ENCODE measurements around the gene KMT2D.

The KMT2D gene

GRCh38 chr12:49018261-49019119 lies 42.1 kb downstream of the KMT2D start, which contains the start of gene PRKAG1:
PRKAG1 (minus strand) TSS chr12:49018776; CDS start chr12:49018740, 36 bp downstream.
- TF ChIP-seq CTCF (IDR thresholded peaks at IDR 0.05; ENCODE audit: low read depth, low read length) = peak; percentile 53
- no peaks in the 10 kb centered on the region for H3K4me1 ChIP-seq
- peaks cover 23% of the 10 kb centered on the region for H3K36me3 ChIP-seq
- H3K27me3 ChIP-seq = no peaks in the 10 kb centered on the region
- no peaks in the 10 kb centered on the region for H3K9me3 ChIP-seq
- H3K4me3 ChIP-seq (ENCODE audit: low read depth, low read length) = peak within 1 kb of the TSS; percentile 79
- peak; percentile 98 for DNase-seq

DNA sequence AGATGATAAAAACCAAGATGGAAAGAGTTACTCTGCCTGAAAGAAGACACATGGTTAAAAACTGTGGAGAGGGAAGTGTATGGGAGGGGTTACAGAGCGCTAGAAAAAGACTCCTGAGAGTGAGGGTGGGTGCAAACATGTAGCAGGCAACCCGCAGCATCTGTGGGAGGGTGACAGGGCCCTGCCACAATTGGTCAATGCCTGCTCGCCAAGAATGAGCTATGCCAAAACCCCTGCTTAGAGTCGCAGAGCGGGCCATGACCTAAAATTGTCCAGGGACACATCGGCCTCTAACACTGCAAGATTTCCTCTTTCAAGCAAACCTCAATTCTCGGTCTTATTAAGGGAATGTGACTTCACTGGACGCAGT lies 42.7 kb downstream of the KMT2D start:
- DNase-seq = no peak
- TF ChIP-seq CTCF (IDR thresholded peaks at IDR 0.05; ENCODE audit: low read depth, low read length) = no peak
- H3K4me3 ChIP-seq (ENCODE audit: low read depth, low read length) = peak overlapping the region; percentile 79
- no peaks in the 10 kb centered on the region for H3K27me3 ChIP-seq
- H3K4me1 ChIP-seq = no peaks in the 10 kb centered on the region
- no peaks in the 10 kb centered on the region for H3K9me3 ChIP-seq
- H3K36me3 ChIP-seq = peaks cover 17% of the 10 kb centered on the region

DNA sequence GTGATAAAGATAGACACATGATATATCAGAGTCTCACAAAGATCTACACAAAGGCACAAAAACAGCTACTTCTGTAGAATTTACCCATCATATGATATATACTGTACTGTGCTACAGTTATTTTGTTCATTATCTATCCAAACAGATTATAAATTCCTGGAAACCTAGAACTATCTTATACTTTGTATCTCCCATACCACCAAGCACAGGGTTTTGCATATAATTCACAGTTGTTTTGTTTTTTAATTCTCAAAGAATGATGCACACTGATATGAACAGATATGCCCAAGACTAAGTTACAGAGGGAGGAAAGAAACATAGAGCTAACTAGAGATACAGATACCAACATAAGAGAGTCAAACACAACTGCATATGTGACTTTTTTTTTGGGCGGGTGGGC lies 45.4 kb downstream of the KMT2D start:
- Histone ChIP-seq H3K36me3 (peaks cover 3% of the 10 kb centered on the region), H3K27me3 (no peaks in the 10 kb centered on the region), H3K9me3 (no peaks in the 10 kb centered on the region), H3K4me1 (no peaks in the 10 kb centered on the region), H3K4me3 (ENCODE audit: low read depth, low read length) (no peak overlapping the region)
- TF ChIP-seq CTCF (IDR thresholded peaks at IDR 0.05; ENCODE audit: low read depth, low read length) = no peak
- no peak for DNase-seq

DNA sequence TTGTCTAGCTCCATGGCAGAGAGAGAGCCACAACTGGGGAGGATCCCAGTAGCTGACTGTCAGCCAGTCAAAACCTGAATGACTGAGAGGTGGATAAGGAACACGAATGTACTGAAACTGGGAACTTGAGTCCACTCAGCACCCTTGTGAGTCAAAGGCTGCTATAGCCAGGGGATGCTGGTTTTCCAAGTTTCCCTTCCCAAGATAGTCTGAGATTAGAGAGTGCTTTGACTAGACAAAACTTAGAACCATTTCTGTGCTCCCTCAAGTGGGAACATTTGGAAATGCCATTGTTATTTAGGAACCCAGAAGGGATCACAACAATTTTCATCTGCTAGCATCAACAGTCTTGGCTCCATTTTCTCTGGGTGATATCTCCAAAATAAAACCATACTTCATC lies 46.0 kb downstream of the KMT2D start:
- Histone ChIP-seq H3K4me1 (no peaks in the 10 kb centered on the region), H3K27me3 (no peaks in the 10 kb centered on the region), H3K36me3 (peaks cover 3% of the 10 kb centered on the region), H3K4me3 (ENCODE audit: low read depth, low read length) (no peak overlapping the region), H3K9me3 (no peaks in the 10 kb centered on the region)
- peak; percentile 37 for TF ChIP-seq CTCF (IDR thresholded peaks at IDR 0.05; ENCODE audit: low read depth, low read length)
- no peak for DNase-seq

DNA sequence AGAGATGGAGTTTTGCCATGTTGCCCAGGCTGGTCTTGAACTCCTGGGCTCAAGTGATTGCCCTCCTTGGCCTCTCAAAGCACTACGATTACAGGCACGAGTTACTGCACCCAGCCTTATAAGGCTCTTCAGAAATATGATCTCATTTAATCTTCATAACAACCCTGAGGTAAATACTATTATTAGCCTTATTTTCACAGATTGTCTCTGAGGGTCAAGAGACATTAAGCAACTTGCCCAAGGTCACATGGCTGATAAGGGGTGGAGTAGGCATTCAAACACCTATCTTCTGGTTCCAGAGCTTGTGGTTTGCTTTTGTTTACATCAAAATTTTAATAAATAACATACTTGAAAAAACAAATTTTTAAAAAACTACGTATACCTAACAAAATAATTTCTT lies 47.2 kb downstream of the KMT2D start:
- no peak for TF ChIP-seq CTCF (IDR thresholded peaks at IDR 0.05; ENCODE audit: low read depth, low read length)
- H3K4me3 ChIP-seq (ENCODE audit: low read depth, low read length) = no peak overlapping the region
- peaks cover 5% of the 10 kb centered on the region for H3K36me3 ChIP-seq
- no peaks in the 10 kb centered on the region for H3K4me1 ChIP-seq
- no peaks in the 10 kb centered on the region for H3K9me3 ChIP-seq
- no peaks in the 10 kb centered on the region for H3K27me3 ChIP-seq
- DNase-seq = no peak

GRCh38 chr12:49012739-49013138 lies 47.9 kb downstream of the KMT2D start:
- Histone ChIP-seq H3K4me1 (no peaks in the 10 kb centered on the region), H3K9me3 (no peaks in the 10 kb centered on the region), H3K4me3 (ENCODE audit: low read depth, low read length) (no peak overlapping the region), H3K27me3 (no peaks in the 10 kb centered on the region), H3K36me3 (peaks cover 6% of the 10 kb centered on the region)
- TF ChIP-seq CTCF (IDR thresholded peaks at IDR 0.05; ENCODE audit: low read depth, low read length) = no peak
- DNase-seq = no peak
